NOMO-1 (cell line): ENCODE measurements around the gene POGK.

ENCODE experiments used
- DNase-seq, 2 experiments: peaks; one replicate each; lab custom pipeline; 2025; ENCODE audit not compliant: unreplicated experiment in 2 of 2; lab: John Stamatoyannopoulos, UW

POGK gene

GRCh38 chr1:166900987-166901386, 61.7 kb downstream of the POGK start:
- no peak for DNase-seq

- DNase-seq, result peak; percentile 83 to 96
Observed at GRCh38 chr1:166902279-166902678, 63.0 kb downstream of the POGK start.

- DNase-seq, result no peak
Observed at GRCh38 chr1:166903232-166903631, 64.0 kb downstream of the POGK start.

- DNase-seq, result no peak
Observed at GRCh38 chr1:166905136-166905535, 65.9 kb downstream of the POGK start.

- DNase-seq, result no peak
Observed at GRCh38 chr1:166905900-166906299, 66.6 kb downstream of the POGK start.
